Heart left ventricle (tissue), 16 donors: ENCODE data around the gene DDX46. TPM values are rescaled to one million over a fixed set of nuclear protein-coding genes. Genes with fewer than 3 reads are reported as not detected.
"Not testable (repeated sequence)": the region's sequence is repeated elsewhere in the genome, so short reads cannot be mapped to it uniquely, and the experiment has no call there.

Source experiments
- ATAC-seq, 4 donors: fragments of 200-7000 bp; cut with Tn5 transposase; one replicate each; pipeline ENCODE4 v1.9.1; 2020 to 2022; ENCODE audit warnings: moderate library complexity in 4 of 4, mild to moderate bottlenecking in 3 of 4, moderate number of reproducible peaks in 1 of 4
- DNase-seq, 5 donors: peaks; one replicate each; pipeline ENCODE4 v3.0.0-alpha.2; 2020
- H3K27ac ChIP-seq, 12 donors: fragments of 200-600 bp; sonication (generic) in 4 of 12; one replicate each; pipeline versions ENCODE4 v1.5.0 to v1.8.0; 2016 to 2022; ENCODE audit warnings: mild to moderate bottlenecking in 2 of 12
- H3K27me3 ChIP-seq, 9 donors: fragments of 200-600 bp; sonication (generic) in 2 of 9; one replicate each; pipeline versions ENCODE4 v1.5.1 to v1.8.0; 2016 to 2022; ENCODE audit warnings: mild to moderate bottlenecking in 3 of 9
- H3K36me3 ChIP-seq, 9 donors: fragments of 200-600 bp; sonication (generic) in 2 of 9; one replicate each; pipeline versions ENCODE4 v1.5.0 to v1.8.0; 2018 to 2022; ENCODE audit warnings: mild to moderate bottlenecking in 2 of 9
- H3K4me1 ChIP-seq, 12 donors: fragments of 200-600 bp; sonication (generic) in 4 of 12; one replicate each; pipeline versions ENCODE4 v1.5.0 to v1.8.0; 2016 to 2022; ENCODE audit warnings: mild to moderate bottlenecking in 3 of 12
- H3K4me3 ChIP-seq, 12 donors: fragments of 200-600 bp; sonication (generic) in 4 of 12; one replicate each; pipeline versions ENCODE4 v1.5.0 to v1.8.0; 2017 to 2022; ENCODE audit warnings: mild to moderate bottlenecking in 9 of 12, moderate library complexity in 4 of 12
- H3K9me3 ChIP-seq, 12 donors: fragments of 200-600 bp; sonication (generic) in 4 of 12; one replicate each; pipeline versions ENCODE4 v1.5.0 to v1.8.0; 2016 to 2022; ENCODE audit warnings: mild to moderate bottlenecking in 1 of 12
- POLR2A ChIP-seq, 2 donors: fragments of 450-650 bp; IDR thresholded peaks; one replicate each; pipeline ENCODE4 v1.6.1; 2017; ENCODE audit warnings: antibody characterized with exemption in 2 of 2, mild to moderate bottlenecking in 2 of 2, moderate library complexity in 2 of 2
- WGBS, 4 donors: extraction: QIAGEN DNeasy Blood & Tissue Kit in 2 of 4; methylation state at CpG; one replicate each; pipeline versions ENCODE4 v1.1.5 to v1.1.7; 2013 to 2018; 5-methylcytosine and 5-hydroxymethylcytosine counted together
- intact Hi-C, 10 donors: fragments of 100-400 bp; cut with DNase I; formaldehyde crosslinking; loops; one replicate each; pipeline versions ENCODE4 v1.11.1 to v1.14.2; 2022
- polyA plus RNA-seq, 2 donors: library from polyadenylated mRNA; stranded (reverse); fragments of 200-250 nt; gene quantifications; one replicate each; pipeline ENCODE4 v1.2.3, GENCODE V29; 2013
- total RNA-seq, 9 donors: library from RNA; depleted of rRNA in 2 of 9; stranded (reverse); fragments of >200 nt in 2 of 9; fragmentation: NEBNext Ultra II Directional in 3 of 9; extraction: Animal tissue kit (Norgen Biotek cat#: 25700) in 3 of 9; gene quantifications; one replicate each; pipeline versions ENCODE4 v1.1.0 to v1.2.4, GENCODE V29; 2016 to 2023
- TF ChIP-seq, protein P1 (sequence below), 12 donors: fragments of 200-600 bp; sonication (generic) in 4 of 12; IDR thresholded peaks; one replicate each; pipeline versions ENCODE4 v1.5.0 to v1.8.0; 2018 to 2022; ENCODE audit warnings: antibody characterized with exemption in 12 of 12, mild to moderate bottlenecking in 5 of 12
- donor health status: ischemic (EF 13 %, LVEDD 7.1; RV severe dilation, severe dysfunction).
- donor health status: healthy with polysubstance abuse.
- donor health status: DM: no; HTN: yes; CAD: no.
- donor health status: DM: no; HTN: no; CAD: no.
- donor health status: ischemic (EF 25% LVEDD 6.9; RV normal size, moderate dysfunction).
- donor health status: ischemic (EF 25% LVEDD 5.7; RV mildly dilated, moderate dysfunction).
- donor health status: healthy.
- donor health status: DM: yes; HTN: yes; CAD: no.
- donor health status: ischemic (EF 35%, LVEDD 5.7; RV mildly dilated, moderate dysfunction).
- donor health status: nonischemic (EF 11% LVEDD 7.7; RV severe dilation, severe dysfunction).
- donor health status: DM: yes; HTN: yes; CAD: no.
- donor health status: PGD.
- donor health status: ischemic (EF 29% LVEDD 5.4; RV normal size, mild dysfunction).
- donor health status: nonischemic (EF 23%, LVEDD 6.1; RV moderate dilation, normal function).

The DDX46 gene
- total and polyA plus RNA-seq, 11 donors = 14.3 to 37.0 (median 28.8) TPM

DNA sequence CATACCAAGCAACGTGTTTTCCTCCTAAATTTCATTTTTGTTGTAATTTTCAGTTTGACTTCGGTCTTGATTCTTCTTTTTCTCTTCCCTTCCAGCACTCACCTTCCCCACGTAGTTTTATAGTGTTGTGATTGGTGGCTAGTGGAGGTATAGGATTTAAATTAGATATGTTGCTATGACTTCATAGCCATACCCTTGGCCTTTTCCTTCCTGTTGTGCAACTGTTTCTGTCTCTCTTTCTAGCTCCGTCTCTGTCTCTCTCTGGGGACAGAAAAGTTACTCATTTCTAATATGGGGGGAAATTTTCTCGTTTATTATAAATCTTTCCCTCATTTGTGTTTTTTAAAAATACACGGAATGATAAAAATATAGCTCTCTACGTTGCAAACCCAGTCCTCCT lies 66.6 kb downstream of the DDX46 start:
- ATAC-seq = no peak
- WGBS, 4 donors = 91 to 92% (median 91%) methylated on average over 7 of the region's 7 CpGs
- peaks cover 0 to 7% (median 0%) of the 10 kb centered on the region in 12 donors for H3K4me1 ChIP-seq
- TF ChIP-seq POLR2A (IDR thresholded peaks at IDR 0.05) = no peak
- TF ChIP-seq, protein P1, sequence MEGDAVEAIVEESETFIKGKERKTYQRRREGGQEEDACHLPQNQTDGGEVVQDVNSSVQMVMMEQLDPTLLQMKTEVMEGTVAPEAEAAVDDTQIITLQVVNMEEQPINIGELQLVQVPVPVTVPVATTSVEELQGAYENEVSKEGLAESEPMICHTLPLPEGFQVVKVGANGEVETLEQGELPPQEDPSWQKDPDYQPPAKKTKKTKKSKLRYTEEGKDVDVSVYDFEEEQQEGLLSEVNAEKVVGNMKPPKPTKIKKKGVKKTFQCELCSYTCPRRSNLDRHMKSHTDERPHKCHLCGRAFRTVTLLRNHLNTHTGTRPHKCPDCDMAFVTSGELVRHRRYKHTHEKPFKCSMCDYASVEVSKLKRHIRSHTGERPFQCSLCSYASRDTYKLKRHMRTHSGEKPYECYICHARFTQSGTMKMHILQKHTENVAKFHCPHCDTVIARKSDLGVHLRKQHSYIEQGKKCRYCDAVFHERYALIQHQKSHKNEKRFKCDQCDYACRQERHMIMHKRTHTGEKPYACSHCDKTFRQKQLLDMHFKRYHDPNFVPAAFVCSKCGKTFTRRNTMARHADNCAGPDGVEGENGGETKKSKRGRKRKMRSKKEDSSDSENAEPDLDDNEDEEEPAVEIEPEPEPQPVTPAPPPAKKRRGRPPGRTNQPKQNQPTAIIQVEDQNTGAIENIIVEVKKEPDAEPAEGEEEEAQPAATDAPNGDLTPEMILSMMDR (IDR thresholded peaks at IDR 0.05) = no peak
- intact Hi-C loops = no loop called here
- no peaks in the 10 kb centered on the region for H3K27me3 ChIP-seq
- H3K4me3 ChIP-seq = no peak overlapping the region
- no peak overlapping the region for H3K27ac ChIP-seq
- no peaks in the 10 kb centered on the region for H3K9me3 ChIP-seq
- no peak for DNase-seq
- peaks cover 0 to 98% (median 96%) of the 10 kb centered on the region in 9 donors for H3K36me3 ChIP-seq

DNA sequence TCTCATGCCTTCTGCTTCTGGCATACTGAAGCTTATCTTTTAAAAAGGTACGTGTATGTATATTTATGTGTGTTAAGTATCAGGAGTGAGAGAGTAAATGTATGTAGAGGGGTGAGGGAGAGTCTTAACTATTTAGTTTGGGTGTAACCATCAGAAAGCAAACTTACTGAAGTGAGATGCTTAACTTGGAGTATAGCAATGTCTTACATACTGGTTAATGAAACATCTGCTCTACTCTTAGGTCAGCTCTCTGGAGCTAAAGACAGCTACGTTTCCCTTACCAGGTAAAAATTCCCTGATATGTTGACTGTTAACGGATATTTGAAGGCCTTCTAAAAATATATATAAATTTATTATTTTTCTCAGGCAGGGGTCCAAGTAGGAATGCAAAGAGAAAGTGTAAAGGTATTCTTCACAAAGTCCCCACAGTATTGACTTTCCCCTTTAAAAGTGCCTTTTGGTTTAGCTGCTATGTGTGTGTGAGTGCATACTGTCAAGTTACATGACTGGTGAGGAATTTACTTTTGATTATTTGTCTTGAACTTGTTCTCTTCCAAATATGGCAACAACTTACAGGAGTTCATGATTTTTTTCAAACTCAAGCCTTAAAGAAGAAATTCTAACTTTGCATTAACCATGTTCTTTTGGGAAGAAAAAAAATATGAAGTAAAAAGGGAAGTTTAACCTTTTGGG lies 74.9 kb downstream of the DDX46 start:
- 84 to 93% (median 86%) methylated on average over 3 of the region's 3 CpGs for WGBS, 4 donors
- Histone ChIP-seq H3K9me3 (no peaks in the 10 kb centered on the region), H3K4me3 (no peak overlapping the region), H3K27me3 (no peaks in the 10 kb centered on the region), H3K4me1 (peaks cover 0 to 11% (median 4%) of the 10 kb centered on the region in 12 donors), H3K36me3 (peaks cover 0 to 77% (median 43%) of the 10 kb centered on the region in 9 donors), H3K27ac (no peak overlapping the region)
- TF ChIP-seq, protein P1 (IDR thresholded peaks at IDR 0.05) = no peak
- TF ChIP-seq POLR2A (IDR thresholded peaks at IDR 0.05) = no peak
- ATAC-seq = no peak
- DNase-seq = no peak
- intact Hi-C loops = no loop called here

DNA sequence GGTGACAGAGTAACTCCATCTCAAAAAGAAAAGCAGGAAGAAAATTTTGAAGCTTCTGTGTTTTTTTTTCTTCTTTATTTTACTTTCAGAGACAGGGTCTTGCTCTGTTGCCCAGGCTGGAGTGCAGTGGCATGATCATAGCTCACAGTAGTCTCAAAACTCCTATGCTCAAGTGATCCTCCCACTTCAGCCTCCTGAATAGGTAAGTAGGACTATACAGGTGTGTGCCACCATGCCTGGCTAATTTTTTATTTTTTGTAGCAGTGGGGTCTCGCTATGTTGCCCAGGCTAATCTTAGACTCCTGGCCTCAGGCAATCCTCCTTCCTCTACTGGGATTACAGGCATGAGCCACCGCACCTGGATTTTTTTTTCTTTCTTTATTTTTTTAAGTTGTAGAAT lies 77.0 kb downstream of the DDX46 start:
- Histone ChIP-seq H3K4me3 (no peak overlapping the region), H3K27ac (no peak overlapping the region), H3K36me3 (peaks cover 0 to 81% (median 38%) of the 10 kb centered on the region in 9 donors), H3K27me3 (no peaks in the 10 kb centered on the region), H3K4me1 (peaks cover 0 to 11% (median 4%) of the 10 kb centered on the region in 12 donors), H3K9me3 (no peaks in the 10 kb centered on the region)
- DNase-seq (no peak), ATAC-seq (no peak)
- intact Hi-C loops = no loop called here
- TF ChIP-seq POLR2A (IDR thresholded peaks at IDR 0.05) = no peak
- TF ChIP-seq, protein P1 (IDR thresholded peaks at IDR 0.05) = no peak
- 92 to 98% (median 97%) methylated on average over 2 of the region's 2 CpGs for WGBS, 4 donors

DNA sequence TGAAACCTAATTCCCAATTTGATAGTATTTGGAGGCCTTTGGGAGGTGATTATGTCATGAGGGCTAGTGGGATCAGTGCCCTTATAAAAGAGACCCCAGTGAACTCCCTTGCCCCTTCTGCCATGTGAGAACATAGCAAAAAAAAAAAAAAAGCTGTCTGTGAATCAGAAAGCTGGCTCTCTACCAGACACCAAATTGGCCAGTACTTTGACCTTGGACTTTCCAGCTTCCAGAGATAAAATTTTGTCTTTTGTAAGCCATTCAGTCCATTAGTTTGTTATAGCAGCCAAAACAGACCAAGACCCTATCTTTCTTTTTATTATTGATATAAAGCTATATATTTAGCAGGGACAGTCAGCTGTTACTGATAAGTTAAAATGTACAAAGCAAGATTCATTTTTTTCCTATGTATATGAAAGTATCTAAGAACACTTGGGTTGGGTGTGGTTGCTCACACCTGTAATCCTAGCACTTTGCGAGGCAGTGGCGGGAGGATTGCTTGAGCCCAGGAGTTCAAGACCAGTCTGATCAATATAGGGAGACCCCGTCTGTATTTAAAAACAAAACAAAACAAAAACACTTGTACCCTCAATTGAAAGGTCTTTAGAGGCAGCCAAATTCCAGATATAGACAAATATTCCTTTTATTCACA lies 79.1 kb downstream of the DDX46 start:
- Histone ChIP-seq H3K36me3 (peaks cover 0 to 76% (median 30%) of the 10 kb centered on the region in 9 donors), H3K4me3 (no peak overlapping the region), H3K4me1 (peaks cover 0 to 11% (median 4%) of the 10 kb centered on the region in 12 donors), H3K27ac (no peak overlapping the region), H3K27me3 (no peaks in the 10 kb centered on the region), H3K9me3 (no peaks in the 10 kb centered on the region)
- ATAC-seq (no peak), DNase-seq (no peak)
- intact Hi-C loops = no loop called here
- TF ChIP-seq, protein P1 (IDR thresholded peaks at IDR 0.05) = no peak
- no peak for TF ChIP-seq POLR2A (IDR thresholded peaks at IDR 0.05)
- whole genome bisulfite sequencing, 4 donors = 94 to 99% (median 96%) methylated on average over 3 of the region's 3 CpGs

DNA sequence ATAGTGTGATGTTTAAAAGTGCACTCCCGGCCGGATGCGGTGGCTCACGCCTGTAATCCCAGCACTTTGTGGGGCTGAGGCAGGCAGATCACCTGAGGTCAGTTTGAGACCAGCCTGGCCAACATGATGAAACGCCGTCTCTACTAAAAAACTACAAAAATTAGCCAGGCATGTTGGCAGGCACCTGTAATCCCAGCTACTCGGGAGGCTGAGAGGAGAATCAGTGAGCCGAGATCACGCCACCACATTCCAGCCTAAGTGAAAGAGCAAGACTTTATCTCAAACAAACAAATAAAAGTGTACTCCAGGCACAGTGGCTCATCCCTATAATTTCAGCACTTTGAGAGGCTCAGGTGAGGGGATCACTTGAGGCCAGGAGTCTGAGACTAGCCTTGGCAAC lies 79.8 kb downstream of the DDX46 start:
- Histone ChIP-seq H3K36me3 (peaks cover 0 to 69% (median 23%) of the 10 kb centered on the region in 9 donors), H3K4me1 (peaks cover 0 to 11% (median 4%) of the 10 kb centered on the region in 12 donors)
- WGBS, 4 donors = 78 to 84% (median 83%) methylated on average over 9 of the region's 9 CpGs
- intact Hi-C loops, H3K9me3 ChIP-seq, ATAC-seq, H3K27ac ChIP-seq, DNase-seq, H3K27me3 ChIP-seq, H3K4me3 ChIP-seq: not testable (repeated sequence)
